ENCODE results near the gene ABR. TPM values are rescaled to one million over a fixed set of nuclear protein-coding genes. Genes with fewer than 3 reads are reported as not detected.
"Not testable (repeated sequence)": the region's sequence is repeated elsewhere in the genome, so short reads cannot be mapped to it uniquely, and the experiment has no call there.

ABR gene
- total RNA-seq, 5 donors from 2014 or later (not counting 1 experiment from before 2014, with no cell fraction given) = 89.4 to 165 (median 125) TPM

GRCh38 chr17:971861-972260, 207.9 kb downstream of the ABR start:
- H3K36me3 ChIP-seq (ENCODE audit: control insufficient read depth in 2 of 2, extremely low read depth in 1 of 2, insufficient read depth in 1 of 2, low read length in 1 of 2); H3K4me1 ChIP-seq (ENCODE audit: control insufficient read depth in 1 of 2, extremely low read depth in 1 of 2, insufficient read depth in 2 of 2, low read length in 2 of 2); H3K27ac ChIP-seq (ENCODE audit: low read length); ATAC-seq (replicated peaks in 1 of 4); CTCF ChIA-PET; POLR2A ChIA-PET; H3K9me3 ChIP-seq; H3K4me3 Mint-ChIP-seq; H3K27ac Mint-ChIP-seq; H3K4me1 Mint-ChIP-seq; DNase-seq; H3K36me3 Mint-ChIP-seq; H3K4me3 ChIP-seq (ENCODE audit: control insufficient read depth in 1 of 2, extremely low read depth in 1 of 2, low read length in 1 of 2); H3K9me3 Mint-ChIP-seq: not testable (repeated sequence)
- peaks cover 3 to 58% of the 10 kb centered on the region in 2 experiments for H3K27me3 ChIP-seq (replicated peaks in 1 of 2; ENCODE audit: control insufficient read depth in 2 of 2, extremely low read depth in 1 of 2, insufficient read depth in 2 of 2, low read length in 1 of 2)
- WGBS (ENCODE audit: insufficient coverage) = 87% methylated on average over 12 of the region's 14 CpGs
- H3K27me3 Mint-ChIP-seq = peaks cover 50 to 68% of the 10 kb centered on the region in 2 donors

DNA sequence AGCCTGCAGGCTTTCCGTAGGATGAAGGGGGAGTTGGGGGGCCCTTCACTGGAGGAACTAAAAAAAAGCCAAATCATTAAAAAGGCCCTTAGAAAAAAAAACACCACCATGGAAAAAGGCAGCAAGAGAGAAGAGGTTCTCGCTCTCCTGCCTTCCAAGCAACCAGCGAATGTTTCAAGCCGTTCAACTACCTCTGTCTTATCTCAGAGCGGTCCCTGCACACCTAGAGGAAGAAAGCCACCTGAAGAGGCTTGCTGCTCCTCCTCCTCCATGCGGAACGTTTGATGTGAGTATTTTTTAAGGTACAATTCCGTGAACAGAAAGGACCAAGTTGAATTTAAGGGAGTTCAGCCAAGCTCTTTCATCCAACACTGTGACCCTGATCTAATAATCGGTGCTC, 209.4 kb downstream of the ABR start:
- H3K36me3 ChIP-seq (ENCODE audit: control insufficient read depth in 2 of 2, extremely low read depth in 1 of 2, insufficient read depth in 1 of 2, low read length in 1 of 2) = no peaks in the 10 kb centered on the region
- no peak for ATAC-seq (replicated peaks in 1 of 4)
- H3K27ac ChIP-seq (ENCODE audit: low read length) = no peak overlapping the region
- Mint-ChIP-seq H3K27ac (no peak overlapping the region), H3K4me3 (no peak overlapping the region), H3K27me3 (peaks cover 38 to 62% of the 10 kb centered on the region in 2 donors), H3K9me3 (no peaks in the 10 kb centered on the region), H3K36me3 (no peaks in the 10 kb centered on the region), H3K4me1 (peaks cover 3 to 5% (median 5%) of the 10 kb centered on the region in 3 donors)
- DNase-seq = no peak
- no peaks in the 10 kb centered on the region for H3K9me3 ChIP-seq
- ChIA-PET POLR2A (interaction anchor here in 1 of 2 donors (0.7 kb wide), 1 partner anchor 53 kb away, joined by 7 read pairs; no protein-coding TSS in a partner anchor), CTCF (interaction anchor here in 1 of 2 donors (0.6 kb wide), 1 partner anchor 19 kb away, joined by 4 read pairs; no protein-coding TSS in a partner anchor)
- H3K27me3 ChIP-seq (replicated peaks in 1 of 2; ENCODE audit: control insufficient read depth in 2 of 2, extremely low read depth in 1 of 2, insufficient read depth in 2 of 2, low read length in 1 of 2) = peaks cover 2 to 63% of the 10 kb centered on the region in 2 experiments
- no CpG with 5 or more reads among the region's 9 CpGs for WGBS (ENCODE audit: insufficient coverage)
- H3K4me3 ChIP-seq (ENCODE audit: control insufficient read depth in 1 of 2, extremely low read depth in 1 of 2, low read length in 1 of 2) = no peak overlapping the region
- H3K4me1 ChIP-seq (ENCODE audit: control insufficient read depth in 1 of 2, extremely low read depth in 1 of 2, insufficient read depth in 2 of 2, low read length in 2 of 2) = no peaks in the 10 kb centered on the region

DNA sequence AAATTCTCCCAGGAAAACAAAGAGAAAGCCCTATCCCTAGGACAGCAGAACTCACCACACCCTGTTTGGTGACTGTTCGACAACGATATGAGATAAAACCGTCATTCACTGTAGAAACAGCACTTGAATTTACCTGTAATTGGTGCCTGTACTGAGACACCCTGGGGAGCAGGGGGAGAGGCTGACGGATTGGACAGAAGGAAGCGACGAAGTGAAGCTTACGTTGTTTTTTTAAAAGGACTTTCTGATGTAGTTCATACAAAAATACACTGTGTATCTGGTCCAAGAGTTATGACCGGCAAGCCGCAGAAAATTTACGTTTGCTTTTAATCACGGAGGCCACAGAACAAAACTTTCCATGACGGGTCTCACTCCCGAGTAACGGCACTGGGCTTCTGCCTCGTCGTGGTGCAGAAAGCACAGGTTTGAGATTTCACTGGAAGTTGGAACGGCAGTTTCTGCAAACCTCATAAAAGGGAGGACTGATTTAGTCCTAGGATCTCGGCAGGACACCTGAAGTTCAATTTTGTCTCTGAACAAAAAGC, 209.9 kb downstream of the ABR start:
- no peak overlapping the region for H3K4me3 ChIP-seq (ENCODE audit: control insufficient read depth in 1 of 2, extremely low read depth in 1 of 2, low read length in 1 of 2)
- no peaks in the 10 kb centered on the region for H3K4me1 ChIP-seq (ENCODE audit: control insufficient read depth in 1 of 2, extremely low read depth in 1 of 2, insufficient read depth in 2 of 2, low read length in 2 of 2)
- no peak for DNase-seq
- Mint-ChIP-seq H3K36me3 (no peaks in the 10 kb centered on the region), H3K4me1 (peaks cover 3 to 5% (median 5%) of the 10 kb centered on the region in 3 donors), H3K9me3 (no peaks in the 10 kb centered on the region), H3K27me3 (peaks cover 39 to 60% of the 10 kb centered on the region in 2 donors), H3K27ac (no peak overlapping the region), H3K4me3 (no peak overlapping the region)
- 65% methylated on average over 13 of the region's 18 CpGs for WGBS (ENCODE audit: insufficient coverage)
- ATAC-seq (replicated peaks in 1 of 4) = no peak
- ChIA-PET CTCF (interaction anchor here in 1 of 2 donors (0.6 kb wide), 1 partner anchor 19 kb away, joined by 4 read pairs; no protein-coding TSS in a partner anchor), POLR2A (interaction anchor here in 1 of 2 donors (0.7 kb wide), 1 partner anchor 52 kb away, joined by 7 read pairs; no protein-coding TSS in a partner anchor)
- no peaks in the 10 kb centered on the region for H3K36me3 ChIP-seq (ENCODE audit: control insufficient read depth in 2 of 2, extremely low read depth in 1 of 2, insufficient read depth in 1 of 2, low read length in 1 of 2)
- peaks cover 2 to 61% of the 10 kb centered on the region in 2 experiments for H3K27me3 ChIP-seq (replicated peaks in 1 of 2; ENCODE audit: control insufficient read depth in 2 of 2, extremely low read depth in 1 of 2, insufficient read depth in 2 of 2, low read length in 1 of 2)
- H3K27ac ChIP-seq (ENCODE audit: low read length) = no peak overlapping the region
- H3K9me3 ChIP-seq = no peaks in the 10 kb centered on the region

DNA sequence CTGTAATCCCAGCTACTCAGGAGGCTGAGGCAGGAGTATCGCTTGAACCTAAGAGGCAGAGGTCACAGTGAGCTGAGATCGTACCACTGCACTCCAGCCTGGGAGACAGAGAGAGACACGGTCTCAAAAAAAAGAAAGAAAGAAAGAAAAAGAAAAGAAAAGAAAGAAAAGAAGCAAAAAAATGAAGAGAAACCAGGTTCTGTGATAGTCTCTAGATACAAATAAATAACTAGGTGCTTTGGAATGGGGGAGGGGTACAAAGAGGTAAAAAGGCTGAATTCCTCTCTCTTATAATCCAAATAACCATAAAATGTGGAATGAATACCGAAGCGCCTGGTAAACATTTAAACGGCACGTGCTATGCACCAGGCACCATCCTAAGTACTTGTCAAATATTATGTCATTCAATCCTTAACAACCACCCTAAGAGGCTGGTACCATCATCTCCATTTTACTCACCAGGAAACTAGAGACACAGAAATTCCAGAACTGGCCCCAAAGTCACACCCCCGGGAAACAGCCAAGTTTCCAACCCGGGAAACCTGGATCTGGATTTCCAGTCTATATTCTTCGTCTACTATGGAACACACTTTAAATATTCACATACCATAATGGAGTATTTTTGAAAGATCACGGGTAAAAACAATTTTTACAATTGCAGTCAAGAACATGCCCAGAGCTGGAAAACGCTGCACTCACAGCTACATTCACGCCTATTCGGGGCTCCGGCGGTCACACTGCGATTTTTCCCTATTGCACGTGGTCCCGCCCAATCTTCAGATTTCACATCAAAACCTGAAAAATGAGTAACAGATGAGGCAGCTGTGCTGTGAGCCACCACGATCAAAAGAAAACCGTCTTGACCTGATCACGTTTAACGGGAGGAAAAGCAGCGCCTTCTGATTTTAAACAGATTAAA, 210.7 kb downstream of the ABR start:
- no peak overlapping the region for H3K4me3 ChIP-seq (ENCODE audit: control insufficient read depth in 1 of 2, extremely low read depth in 1 of 2, low read length in 1 of 2)
- no peaks in the 10 kb centered on the region for H3K9me3 ChIP-seq
- H3K27ac ChIP-seq (ENCODE audit: low read length) = no peak overlapping the region
- 83% methylated on average over 18 of the region's 24 CpGs for WGBS (ENCODE audit: insufficient coverage)
- Mint-ChIP-seq H3K4me3 (no peak overlapping the region), H3K9me3 (no peaks in the 10 kb centered on the region), H3K36me3 (no peaks in the 10 kb centered on the region), H3K27ac (no peak overlapping the region), H3K4me1 (peaks cover 3 to 5% (median 5%) of the 10 kb centered on the region in 3 donors), H3K27me3 (peaks cover 44 to 59% of the 10 kb centered on the region in 2 donors)
- ChIA-PET POLR2A (no interaction called here), CTCF (no interaction called here)
- ATAC-seq (replicated peaks in 1 of 4) (no peak), DNase-seq (no peak)
- no peaks in the 10 kb centered on the region for H3K4me1 ChIP-seq (ENCODE audit: control insufficient read depth in 1 of 2, extremely low read depth in 1 of 2, insufficient read depth in 2 of 2, low read length in 2 of 2)
- peaks cover 2 to 61% of the 10 kb centered on the region in 2 experiments for H3K27me3 ChIP-seq (replicated peaks in 1 of 2; ENCODE audit: control insufficient read depth in 2 of 2, extremely low read depth in 1 of 2, insufficient read depth in 2 of 2, low read length in 1 of 2)
- no peaks in the 10 kb centered on the region for H3K36me3 ChIP-seq (ENCODE audit: control insufficient read depth in 2 of 2, extremely low read depth in 1 of 2, insufficient read depth in 1 of 2, low read length in 1 of 2)

DNA sequence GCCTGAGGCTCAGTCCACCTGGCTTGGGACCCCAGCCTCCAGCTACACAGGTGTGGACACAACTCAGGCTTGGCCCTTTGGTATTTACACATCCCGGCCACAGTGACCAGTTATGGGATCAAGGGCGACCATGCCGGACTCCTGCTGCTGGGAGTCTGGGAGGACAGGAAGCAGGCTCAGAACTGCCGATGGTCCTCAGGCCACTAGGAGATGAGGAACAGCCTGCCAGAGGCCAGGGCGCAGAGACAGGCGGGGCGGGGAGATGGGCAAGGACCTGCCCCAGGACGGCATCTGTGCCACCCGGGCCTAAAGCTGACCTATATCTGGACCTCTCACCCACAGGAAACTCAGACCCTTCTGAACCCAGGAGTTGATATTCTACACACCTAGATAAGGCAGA, 212.7 kb downstream of the ABR start:
- ATAC-seq (replicated peaks in 1 of 4) = no peak
- Mint-ChIP-seq H3K9me3 (no peaks in the 10 kb centered on the region), H3K36me3 (no peaks in the 10 kb centered on the region), H3K4me3 (no peak overlapping the region), H3K27ac (no peak overlapping the region), H3K27me3 (peaks cover 39 to 63% of the 10 kb centered on the region in 2 donors), H3K4me1 (peaks cover 3 to 5% (median 5%) of the 10 kb centered on the region in 3 donors)
- DNase-seq = no peak
- ChIA-PET POLR2A (no interaction called here), CTCF (interaction anchor here in 1 of 2 donors (0.5 kb wide), 1 partner anchor 251 kb away, joined by 6 read pairs; no protein-coding TSS in a partner anchor)
- Histone ChIP-seq H3K36me3 (ENCODE audit: control insufficient read depth in 2 of 2, extremely low read depth in 1 of 2, insufficient read depth in 1 of 2, low read length in 1 of 2) (no peaks in the 10 kb centered on the region), H3K9me3 (no peaks in the 10 kb centered on the region), H3K4me1 (ENCODE audit: control insufficient read depth in 1 of 2, extremely low read depth in 1 of 2, insufficient read depth in 2 of 2, low read length in 2 of 2) (no peaks in the 10 kb centered on the region), H3K4me3 (ENCODE audit: control insufficient read depth in 1 of 2, extremely low read depth in 1 of 2, low read length in 1 of 2) (no peak overlapping the region), H3K27me3 (replicated peaks in 1 of 2; ENCODE audit: control insufficient read depth in 2 of 2, extremely low read depth in 1 of 2, insufficient read depth in 2 of 2, low read length in 1 of 2) (peaks cover 0 to 57% of the 10 kb centered on the region in 2 experiments), H3K27ac (ENCODE audit: low read length) (no peak overlapping the region)
- WGBS (ENCODE audit: insufficient coverage) = 90% methylated on average over 9 of the region's 9 CpGs

DNA sequence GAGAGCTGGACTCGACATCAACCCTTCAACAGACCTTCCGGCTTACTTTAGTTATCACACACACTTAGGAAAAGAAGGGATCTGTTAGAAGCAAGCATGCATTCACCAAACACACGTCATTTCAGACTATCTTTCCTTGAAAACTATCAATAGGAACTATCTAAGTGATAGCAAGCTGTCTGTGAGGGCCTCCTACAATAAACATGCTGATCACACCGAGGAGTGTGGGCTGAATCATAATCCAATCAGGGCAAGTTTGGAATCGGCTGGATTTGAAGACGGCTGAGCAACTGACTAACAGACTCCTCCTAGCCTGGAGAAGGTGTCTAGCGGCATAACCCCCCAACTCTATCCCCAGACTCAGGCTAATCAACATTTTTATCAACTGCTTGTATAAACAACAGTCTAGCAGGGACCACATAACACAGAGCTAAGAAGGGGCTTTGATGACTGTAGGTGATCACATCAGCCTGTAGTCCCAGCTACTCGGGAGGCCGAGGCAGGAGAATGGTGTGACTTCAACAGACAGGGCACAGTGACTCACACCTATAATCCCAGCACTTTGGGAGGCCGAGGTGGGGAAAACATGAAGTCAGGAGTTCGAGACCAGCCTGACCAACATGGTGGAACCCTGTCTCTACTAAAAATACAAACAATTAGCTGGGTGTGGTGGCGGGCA, 214.3 kb downstream of the ABR start:
- DNase-seq = no peak

More for the DNA sequence above, 214.3 kb downstream of the ABR start:
- Histone ChIP-seq H3K4me1 (ENCODE audit: control insufficient read depth in 1 of 2, extremely low read depth in 1 of 2, insufficient read depth in 2 of 2, low read length in 2 of 2) (no peaks in the 10 kb centered on the region), H3K36me3 (ENCODE audit: control insufficient read depth in 2 of 2, extremely low read depth in 1 of 2, insufficient read depth in 1 of 2, low read length in 1 of 2) (no peaks in the 10 kb centered on the region), H3K27ac (ENCODE audit: low read length) (no peak overlapping the region), H3K27me3 (replicated peaks in 1 of 2; ENCODE audit: control insufficient read depth in 2 of 2, extremely low read depth in 1 of 2, insufficient read depth in 2 of 2, low read length in 1 of 2) (peaks cover 0 to 49% of the 10 kb centered on the region in 2 experiments), H3K4me3 (ENCODE audit: control insufficient read depth in 1 of 2, extremely low read depth in 1 of 2, low read length in 1 of 2) (no peak overlapping the region), H3K9me3 (no peaks in the 10 kb centered on the region)
- Mint-ChIP-seq H3K4me1 (peaks cover 3 to 5% (median 5%) of the 10 kb centered on the region in 3 donors), H3K27ac (no peak overlapping the region), H3K9me3 (no peaks in the 10 kb centered on the region), H3K4me3 (no peak overlapping the region), H3K36me3 (no peaks in the 10 kb centered on the region), H3K27me3 (peaks cover 44 to 51% of the 10 kb centered on the region in 2 donors)
- CTCF ChIA-PET = no interaction called here
- ATAC-seq (replicated peaks in 1 of 4) = no peak
- 66% methylated on average over 3 of the region's 12 CpGs for WGBS (ENCODE audit: insufficient coverage)
- POLR2A ChIA-PET = no interaction called here
